Measurements from ENCODE around the gene KATNIP.

The KATNIP gene

DNA sequence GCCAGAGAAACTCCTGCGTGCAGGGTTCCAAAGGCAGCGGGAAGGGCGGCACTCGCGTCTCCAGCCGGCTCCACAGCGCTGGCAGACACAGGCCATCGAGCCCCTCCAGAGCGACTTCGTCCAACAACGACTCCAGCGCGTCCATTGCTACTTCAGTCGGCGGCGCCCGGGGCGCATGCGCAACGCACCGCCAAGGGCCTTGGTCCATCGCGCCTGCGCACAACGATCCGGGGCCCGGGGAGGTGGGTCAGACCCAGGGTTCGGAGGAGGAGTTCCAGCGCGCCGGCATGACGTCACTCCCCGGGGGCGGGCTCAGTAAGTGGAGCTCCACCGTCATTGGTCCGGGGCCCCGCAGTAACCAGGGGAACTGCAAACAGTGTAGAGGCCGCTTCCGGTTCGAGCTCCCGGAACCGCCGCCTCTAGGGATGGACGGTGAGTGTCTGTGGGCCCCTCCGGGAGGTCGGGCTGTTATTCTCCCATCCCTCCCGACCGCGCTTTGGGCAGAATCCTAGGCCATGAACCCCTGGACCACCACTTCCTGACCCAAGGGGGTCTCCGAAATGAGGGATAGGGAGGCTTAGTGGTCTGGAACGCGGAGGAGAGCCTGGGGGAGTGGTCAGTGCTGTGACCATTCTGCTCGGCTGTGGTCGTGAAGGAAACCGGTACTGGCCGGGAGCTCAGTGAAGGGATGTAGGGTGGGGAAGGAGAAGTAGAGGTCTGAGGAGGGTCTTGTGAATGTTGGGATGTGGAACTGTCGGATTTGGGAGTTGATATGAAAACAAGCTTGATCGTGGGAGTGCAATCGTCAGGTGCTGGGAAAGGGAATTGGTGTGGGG is at the start of gene KATNIP, which contains the start of gene GTF3C1:
Gene KATNIP (plus strand): TSS at position 399 of the 836 bp plus-strand sequence. CDS start 27 bp downstream, at position 426.
Gene GTF3C1 (minus strand): TSS at position 168 of the 836 bp plus-strand sequence. CDS start 23 bp downstream, at position 145.
- DNase-seq: peak; percentile 95

DNA sequence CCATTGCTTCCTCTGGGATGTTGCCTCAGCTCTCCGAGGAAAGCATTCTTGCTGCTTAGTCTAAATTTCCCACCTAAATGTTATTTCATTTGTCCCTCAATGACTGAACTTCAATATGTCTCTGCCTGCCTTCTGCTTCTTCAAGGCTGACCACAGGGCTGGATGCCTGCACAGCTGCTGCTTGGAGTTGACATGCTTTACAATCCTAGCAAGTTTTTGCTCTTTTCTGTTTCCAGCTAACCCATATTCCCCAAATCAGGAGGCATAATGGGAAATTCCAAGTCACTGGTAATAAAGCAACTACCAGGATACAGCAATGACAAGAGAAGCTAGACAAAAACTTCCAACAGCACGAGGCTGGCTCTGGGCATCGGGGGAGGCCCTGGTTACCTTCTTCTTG is 49.1 kb upstream of the KATNIP start:
- DNase-seq: no peak

DNA sequence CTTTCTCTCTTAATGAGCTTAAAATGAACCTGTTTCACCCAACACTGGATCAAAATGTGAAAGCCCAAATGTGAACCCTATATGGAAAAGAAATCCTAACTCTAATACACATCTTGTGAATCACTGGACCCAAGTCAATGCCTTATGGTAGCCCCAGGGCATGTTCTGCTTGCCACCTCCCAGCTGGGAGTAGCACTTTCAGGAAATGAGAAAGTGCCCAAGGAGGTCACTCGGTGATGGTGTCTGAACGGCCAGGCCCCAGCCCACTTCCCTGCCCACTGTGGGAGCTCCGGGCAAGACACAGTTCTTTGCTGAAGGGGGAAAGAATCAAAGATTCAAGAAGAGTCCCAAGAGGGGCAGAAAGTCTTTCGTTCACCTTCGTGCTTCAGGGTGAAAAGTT is 46.3 kb upstream of the KATNIP start:
- DNase-seq: no peak

DNA sequence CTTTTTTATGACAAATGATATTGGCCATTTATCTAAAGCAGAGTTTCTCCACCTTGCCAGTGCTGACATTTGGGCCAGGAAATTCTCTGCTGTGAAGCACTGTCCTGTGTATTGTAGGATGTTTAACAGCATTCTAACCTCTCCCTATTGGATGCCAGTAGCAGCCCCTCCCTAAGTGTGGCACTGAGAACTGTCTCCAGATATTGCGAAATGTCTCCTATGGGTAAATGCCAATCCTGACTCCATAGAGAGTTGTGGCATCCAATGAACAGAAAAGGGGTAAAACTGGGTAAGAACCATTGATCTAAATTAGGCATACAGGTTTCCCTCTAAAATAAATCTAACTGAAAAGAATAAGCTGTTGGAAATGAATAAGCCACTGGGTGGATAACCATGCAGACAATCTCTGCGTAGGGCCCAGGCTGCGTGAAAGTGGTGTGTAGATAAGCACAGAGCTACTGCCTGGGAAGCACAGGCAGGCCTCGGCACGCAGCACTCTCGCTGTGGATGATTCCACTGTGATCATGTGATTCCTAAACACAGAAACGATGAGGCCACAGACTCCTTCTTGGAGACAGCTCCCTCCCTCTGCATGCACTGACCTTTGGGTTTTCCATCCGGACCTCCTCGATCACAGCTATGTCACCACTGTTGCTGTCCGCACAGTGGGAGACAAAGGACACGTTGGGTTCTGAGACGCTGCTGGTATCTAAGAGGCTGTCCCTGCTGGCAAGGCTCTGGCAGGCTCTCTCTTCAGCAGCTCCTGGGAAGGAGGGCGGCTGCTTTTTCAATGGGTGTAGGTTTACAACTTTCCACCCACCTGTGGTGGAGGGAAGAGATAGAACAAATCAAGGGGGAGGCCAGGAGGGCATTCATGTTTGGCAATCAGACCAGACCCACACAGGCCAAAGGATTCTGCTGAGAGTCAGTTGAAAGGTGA is 44.4 kb upstream of the KATNIP start:
- no peak for DNase-seq

DNA sequence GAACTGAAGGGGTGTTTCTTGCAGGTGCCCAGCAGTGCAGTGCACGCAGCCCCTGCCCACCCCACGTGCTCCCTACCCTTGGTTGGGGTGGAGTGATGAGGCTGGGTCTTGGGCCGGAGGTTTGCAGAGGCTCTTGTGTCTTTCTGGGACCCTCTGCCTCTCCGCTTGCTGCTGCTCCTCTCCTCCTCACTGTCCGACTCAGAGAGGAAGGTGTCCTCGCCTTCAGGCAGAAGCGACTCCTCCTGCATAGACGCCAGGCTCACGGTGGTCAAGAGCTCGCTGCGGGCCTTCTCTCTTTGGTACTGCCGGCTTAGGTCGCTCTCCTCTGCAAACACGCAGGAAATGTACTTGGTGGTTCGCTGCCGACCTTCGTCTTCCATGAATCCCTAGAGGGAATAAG is 43.2 kb upstream of the KATNIP start:
- no peak for DNase-seq

DNA sequence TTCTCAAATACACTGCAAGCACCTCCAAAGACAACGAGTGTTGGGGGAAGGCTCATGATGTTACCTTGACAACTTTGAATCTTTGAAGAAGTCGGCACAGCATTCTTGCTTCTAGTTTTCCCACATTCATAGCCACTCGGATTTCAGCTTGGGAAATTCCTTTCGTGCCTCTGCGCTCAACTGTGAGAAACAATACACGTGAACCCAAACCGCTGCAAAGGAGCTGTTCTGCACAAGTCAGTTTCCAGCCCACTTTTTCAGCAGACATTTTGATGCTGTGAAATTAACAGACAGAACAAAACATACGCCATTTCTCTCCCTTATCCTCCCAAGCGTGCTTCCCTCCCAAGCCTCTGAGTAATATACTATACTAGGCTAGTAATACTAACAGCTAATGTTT is 41.5 kb upstream of the KATNIP start:
- DNase-seq: no peak

DNA sequence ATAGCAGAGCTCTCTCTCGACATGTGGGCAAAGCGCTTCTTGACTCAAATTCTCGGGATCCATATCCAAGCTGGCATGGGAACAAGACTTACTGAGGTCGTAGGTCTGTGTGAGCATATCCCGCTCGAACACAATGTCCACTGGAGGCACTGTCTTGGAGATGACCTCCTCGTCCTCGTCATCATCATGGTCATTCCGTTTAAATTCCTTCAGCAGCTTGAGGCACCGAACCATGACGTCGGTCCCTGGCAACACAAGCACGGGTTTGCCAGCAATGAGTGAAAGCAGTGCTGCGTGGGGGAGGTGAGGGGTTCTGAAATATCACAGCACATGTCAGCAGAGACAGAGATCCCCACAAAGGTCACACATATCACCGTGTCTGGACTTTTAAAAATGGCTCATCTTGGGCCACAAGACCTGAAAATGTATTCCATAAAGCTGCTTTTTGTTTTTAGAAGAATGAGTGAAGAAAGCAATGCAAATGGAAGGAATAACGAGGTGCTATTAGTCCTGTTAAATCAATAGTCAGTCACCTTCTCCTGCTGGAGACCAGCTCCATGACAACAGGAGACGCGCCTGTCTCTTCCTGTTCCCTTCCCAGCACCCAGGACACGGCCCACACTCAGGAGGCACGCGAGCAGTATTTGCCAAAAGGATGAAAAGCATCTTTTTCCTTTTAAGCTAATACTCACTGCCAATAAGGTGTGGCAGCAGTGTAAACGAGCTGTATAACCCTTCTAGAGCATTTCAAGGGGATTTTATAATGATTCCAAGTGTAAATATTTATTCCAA is 38.1 kb upstream of the KATNIP start:
- DNase-seq: no peak

DNA sequence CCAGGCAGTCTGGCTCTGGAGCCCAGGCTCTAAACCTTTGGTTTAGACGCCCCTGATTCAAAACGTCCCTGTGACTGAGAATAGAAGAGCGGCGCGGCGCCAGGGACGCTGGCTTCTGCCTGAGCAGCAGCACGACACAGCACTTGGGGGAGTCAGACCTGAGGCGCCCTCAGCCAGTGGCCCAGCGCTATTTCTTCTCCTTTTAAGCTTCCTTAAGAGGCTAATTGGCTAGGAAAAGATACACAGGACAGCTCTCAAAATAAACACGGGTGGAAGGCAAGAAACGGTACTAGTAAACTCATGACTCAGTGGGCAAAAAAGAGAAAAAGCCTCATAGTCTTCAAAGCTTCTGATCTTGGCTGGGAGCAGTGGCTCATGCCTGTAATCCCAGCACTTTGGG is 35.1 kb upstream of the KATNIP start:
- no peak for DNase-seq

DNA sequence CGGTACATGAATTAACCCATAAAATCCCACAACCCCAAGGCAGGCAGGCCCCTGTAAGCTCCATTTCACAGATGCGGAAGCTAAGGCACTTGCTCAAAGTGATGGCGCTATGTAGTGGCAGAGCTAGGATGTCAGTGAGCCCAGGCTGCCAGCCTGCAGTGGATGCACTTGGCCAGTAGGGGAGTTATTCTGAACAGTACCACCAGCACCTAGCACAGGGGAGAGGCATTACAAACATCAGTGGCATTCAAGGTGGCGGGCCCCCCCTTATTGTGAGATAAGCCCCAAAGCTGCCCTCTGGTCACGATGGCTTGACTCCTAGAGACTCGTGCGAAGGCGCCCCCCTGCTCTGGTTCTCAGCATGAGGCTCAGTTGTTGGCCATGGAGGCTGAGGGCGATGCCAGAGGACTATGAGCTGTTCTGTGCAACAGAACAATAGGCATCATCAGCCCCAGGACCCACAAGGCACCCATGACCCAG is 34.0 kb upstream of the KATNIP start:
- no peak for DNase-seq

DNA sequence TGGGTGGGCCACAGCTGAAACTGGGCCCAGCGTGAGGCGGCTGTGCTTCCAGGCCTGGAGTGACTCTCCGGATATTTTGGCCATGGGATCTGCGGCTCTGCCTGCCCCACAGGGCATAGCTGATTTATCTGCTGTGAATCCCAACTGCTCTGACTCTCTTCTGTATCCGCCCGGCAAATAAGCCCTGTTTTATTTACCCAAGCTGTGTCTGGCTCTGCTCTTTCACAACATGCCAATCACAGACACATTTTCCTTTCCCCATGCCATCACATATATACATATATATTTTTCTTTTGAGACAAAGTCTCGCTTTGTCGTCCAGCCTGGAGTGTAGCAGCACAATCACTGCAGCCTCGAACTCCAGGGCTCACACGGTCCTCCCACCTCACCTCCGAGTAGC is 33.6 kb upstream of the KATNIP start:
- no peak for DNase-seq

DNA sequence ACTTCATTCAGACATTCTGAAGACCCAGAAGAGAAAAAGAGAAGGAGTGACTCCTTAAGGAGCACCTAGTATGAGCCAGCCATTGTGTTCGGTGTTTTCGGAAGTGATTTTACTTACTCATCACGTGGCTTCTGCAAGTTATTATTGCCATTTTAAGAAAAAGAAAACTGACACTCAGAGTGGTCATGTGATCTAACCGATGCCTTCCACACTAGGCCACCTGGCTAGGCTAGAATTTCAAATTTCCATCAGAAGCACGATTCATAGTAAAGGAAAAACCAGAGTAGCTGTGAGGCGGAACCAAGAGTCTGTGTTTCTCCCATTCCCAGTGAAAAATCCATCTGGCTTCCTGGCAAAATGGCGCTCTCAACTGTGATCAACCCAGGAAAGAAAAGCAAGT is 32.3 kb upstream of the KATNIP start:
- no peak for DNase-seq

DNA sequence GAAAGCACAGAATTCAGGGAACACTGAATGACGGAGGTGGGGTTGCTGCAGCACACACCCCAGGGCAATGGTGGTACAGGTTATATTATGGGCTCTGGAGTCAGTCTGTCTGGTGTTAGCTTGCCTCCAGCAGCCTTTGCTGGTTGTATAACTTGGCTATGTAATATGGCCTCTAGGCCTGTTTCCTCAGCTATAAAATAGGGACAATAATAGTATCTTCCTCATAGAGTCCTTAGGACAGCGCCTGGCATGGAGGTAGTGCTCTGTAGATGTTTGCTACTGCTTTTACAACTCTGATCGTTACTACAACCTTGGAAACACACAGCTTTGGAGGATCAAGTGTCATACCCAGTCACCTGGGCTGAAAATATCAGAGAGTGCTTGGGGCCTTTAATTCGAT is 31.7 kb upstream of the KATNIP start:
- DNase-seq: no peak

DNA sequence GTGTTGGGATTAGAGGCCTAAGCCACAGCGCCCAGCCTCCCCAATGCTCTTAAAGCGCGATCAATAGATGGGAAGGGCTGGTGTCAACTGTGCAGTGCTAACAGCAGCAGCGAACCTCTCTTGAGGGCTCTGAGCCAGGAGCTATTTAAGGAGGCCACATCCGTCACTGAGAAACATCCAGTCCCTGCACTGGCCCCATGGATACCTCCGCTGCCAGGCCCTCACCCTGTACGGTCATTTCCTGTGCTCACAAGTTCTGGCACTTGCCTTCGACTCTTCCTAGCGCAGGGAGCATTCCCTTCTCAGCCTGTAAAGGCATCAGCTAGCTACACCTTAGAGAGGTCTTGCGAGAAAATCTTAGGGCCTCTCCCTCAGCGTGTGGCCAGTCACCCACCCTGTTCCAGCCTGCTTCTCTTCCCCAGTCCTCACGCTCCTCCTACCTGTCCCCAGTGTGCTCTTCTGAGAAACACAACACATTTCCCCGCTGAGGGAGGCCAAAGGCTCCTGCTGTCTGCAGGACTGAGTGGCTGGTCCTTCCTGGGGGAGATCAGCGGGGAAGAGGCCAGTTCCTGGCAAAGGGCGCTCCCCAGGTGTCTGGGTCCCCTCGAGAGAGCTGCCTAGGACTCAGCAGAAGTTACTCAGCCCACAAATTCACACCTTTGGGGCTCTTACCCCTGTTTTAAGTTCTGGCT is 28.8 kb upstream of the KATNIP start:
- DNase-seq: no peak

DNA sequence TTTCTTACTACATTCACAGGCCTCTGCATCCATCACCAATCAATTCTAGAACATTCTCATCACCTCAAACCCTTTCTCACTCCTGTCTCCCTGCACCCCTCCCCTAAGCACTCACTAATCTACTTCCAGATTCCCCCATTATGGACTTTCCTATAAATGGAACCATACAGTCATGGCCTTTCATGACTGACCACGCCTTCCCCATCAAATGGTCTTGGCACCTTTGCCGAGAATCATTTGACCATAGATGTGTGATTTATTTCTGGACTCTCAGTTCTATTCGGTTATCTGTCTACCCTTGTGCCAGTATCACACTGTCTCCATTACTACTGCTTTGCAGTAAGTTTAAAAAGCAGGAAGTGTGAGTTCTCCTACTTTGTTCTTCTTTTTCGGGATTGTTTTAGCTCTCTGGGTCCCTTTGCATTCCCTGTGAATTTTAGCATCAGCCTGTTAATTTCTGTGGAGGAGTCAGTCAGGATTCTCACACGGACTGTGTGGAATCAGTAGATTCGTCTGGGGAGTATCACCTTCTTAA is 27.7 kb upstream of the KATNIP start:
- no peak for DNase-seq

DNA sequence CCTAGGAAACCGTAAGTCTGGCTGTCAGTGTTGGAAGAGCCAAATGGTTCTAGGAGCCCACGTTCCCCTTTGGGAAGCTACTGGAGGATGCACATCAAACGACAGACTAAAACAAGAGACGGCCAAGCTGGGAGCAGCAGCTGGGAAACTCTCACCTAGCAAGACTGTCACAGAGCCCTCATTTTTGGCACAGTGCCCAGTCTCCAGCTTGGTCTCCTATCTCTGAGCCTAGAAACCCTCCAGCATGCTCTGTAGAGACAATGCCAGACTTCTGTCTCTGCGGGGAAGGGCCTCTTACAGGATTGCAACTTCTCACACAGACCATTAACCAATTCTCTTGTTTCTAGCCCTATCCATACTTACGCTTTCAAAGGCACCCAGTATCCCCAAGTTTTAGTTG is 23.8 kb upstream of the KATNIP start:
- no peak for DNase-seq

DNA sequence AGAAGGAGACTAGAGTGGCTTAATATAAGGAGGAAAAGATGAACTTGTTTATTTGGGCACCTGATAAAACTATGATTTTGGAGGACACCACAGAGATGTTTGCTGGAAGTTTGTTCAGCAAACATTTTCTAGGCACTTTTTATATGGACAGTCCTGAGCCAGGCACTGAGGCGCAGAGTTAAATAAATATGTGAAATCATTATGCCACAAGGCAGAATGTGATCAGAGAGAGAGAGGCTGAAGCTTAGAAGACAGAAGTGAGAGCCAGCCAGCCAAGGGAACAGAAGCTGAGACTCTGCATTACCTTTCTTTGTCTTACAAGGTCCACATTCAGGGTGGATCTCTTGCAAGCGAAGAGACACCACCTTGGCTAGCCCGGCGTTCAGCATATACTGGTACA is 21.6 kb upstream of the KATNIP start:
- no peak for DNase-seq

DNA sequence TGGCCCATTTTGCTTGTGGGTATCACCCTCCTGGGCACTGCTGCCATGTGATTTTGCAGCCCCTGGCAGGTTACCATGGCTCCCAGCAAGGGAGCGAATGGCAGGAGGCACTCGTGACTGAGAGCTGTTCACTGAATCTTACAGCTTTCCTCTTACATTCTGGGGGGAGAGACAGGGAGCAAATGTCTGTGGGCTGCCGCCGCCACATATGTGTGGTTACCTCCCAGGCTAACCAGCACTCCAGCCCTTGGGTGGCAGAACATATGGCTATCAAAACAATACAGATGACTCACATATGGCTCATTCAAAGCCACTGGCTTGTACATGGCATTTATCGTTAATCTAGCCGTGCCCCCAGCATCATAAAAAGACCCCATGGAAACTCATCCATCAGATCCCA is 20.0 kb upstream of the KATNIP start:
- no peak for DNase-seq

DNA sequence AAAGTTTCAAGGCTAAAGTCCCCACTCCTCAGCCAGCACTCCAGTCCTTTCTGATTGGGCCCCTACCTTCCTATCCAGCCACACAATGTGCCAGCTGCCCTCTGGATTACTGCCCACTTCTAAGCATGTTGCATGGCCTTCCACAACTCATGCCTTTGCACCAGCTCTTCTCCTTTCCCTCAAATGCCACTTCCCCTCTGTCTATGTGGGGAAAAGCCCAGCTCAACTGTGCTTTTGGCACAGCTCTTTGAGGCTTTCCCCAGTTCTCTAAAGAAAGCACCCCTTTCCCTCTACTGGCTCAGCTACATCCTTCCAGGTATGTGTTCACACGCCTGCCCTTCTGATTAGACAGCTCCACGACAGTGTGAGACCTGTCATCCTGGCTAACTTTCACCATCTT is 18.8 kb upstream of the KATNIP start:
- no peak for DNase-seq

DNA sequence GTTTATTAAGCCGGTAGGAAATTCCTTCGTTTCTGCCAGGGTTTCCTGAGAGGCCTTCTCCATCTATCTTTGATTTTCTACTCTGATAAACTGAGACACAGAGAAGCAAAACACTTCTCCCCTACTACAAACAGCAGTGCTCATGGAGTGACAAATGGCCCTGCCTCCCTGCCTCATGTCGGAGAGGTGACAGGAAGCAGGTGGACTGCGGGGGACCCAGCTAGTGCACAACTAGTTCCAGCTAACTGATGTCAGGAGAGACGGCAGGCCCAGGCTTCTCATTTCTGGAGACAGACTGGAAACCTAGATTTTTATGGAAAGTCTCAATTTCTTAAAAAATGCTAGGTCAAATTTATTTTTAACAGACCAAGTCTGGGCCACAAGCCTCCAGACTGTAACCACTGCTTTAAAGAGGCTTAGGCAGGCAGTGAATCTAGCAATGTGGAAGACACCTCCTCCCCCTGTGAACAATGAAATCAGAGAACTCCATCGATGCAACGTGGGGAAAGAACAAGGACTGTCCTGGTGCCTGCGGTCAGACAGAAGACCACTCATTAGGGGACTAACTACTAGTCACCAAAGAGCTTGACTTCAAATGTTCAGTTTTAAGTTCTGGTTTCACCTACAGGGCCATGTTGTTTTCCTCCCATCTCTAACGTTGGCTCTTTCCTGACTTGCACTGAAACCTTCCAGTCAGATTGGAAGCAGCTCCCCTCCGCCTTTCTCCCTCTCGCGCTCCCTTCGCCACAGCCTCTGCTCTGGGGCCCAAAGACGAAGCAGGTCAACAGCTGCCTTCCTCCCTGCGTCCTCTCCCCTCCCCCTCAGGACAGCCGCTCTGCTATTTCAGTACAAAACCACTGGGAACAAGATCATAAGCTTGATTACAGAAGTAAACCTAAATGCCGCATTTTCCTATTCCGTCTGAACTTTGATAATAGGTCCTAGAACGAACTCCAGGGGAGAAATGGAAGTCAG is 17.8 kb upstream of the KATNIP start:
- DNase-seq: no peak

DNA sequence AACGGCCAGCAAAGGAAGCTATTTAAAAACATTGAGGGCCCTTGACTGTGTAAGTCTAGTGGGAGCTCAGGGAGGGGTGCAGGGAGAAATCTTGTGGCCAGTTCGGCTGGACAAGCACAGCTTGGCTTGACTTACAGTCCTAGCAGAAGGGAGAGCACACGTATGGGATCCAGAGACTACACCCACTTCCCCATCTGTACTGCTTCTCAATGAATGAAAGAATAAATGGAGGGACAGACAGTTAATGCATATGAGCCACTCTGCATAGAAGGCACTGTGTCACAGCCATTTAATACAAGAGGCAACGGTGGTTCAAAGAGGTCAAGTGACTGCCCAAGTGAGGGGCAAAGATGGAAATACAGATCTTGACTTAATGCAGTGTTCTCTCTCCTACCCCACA is 15.7 kb upstream of the KATNIP start:
- no peak for DNase-seq

DNA sequence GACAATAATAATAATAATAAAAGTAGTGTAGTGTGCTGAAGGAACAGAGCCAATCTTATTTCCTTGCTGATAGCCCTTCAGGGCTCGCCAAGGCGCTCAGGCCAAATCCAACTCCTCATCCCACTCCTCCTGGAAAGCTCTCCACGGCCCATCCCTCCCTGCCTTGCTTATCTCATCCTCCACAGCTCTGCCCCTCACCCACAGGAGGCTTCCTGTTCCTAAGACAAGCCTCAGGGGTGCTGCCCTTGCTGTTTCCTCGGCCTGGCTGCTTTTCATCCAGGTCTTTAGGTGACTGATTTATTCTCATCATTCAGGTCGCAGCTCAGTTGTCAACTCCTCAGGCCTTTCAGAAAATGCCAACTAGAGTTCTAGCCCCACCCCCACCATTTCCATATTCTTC is 11.4 kb upstream of the KATNIP start:
- DNase-seq: no peak
